K562 (cell line): Measurements from ENCODE around the gene PIWIL1.

Experiments used
- TBP ChIP-seq: optimal IDR thresholded peaks from 2 replicates; pipeline ENCODE3; 2011; ENCODE audit warnings: low read depth, low read length, improper control_type of control experiment
- TF ChIP-seq, protein P1 (sequence below), 3 experiments: IDR thresholded peaks in 2 of 3; conservative IDR thresholded peaks in 1 of 3; 2 replicates each; pipeline ENCODE4 v1.5.1; 2011 to 2012; ENCODE audit warnings: low read length in 3 of 3, mild to moderate bottlenecking in 3 of 3, control low read depth in 2 of 3, improper control_type of control experiment in 1 of 3, inconsistent platforms in 1 of 3, low read depth in 1 of 3, mixed read lengths in 1 of 3, moderate library complexity in 1 of 3; ENCODE audit not compliant: insufficient read depth in 2 of 3

DNA sequence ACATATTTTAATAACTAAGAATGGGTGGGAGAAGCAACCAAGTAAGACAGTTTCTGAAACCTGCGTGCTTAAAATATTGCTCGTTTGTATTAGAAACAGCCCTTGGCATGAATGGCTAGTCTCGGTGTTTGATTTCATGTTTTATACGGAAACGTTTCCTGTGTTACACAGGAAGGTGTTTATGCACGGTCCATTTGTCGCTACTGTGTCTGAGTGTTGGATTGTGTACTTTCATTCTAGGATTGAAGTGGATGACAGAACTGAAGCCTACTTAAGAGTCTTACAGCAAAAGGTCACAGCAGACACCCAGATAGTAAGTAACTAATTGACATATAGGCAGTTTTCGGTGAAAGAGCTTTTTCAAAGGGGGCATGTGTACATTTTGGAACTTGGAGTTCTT, 19.6 kb downstream of the PIWIL1 start:
- TF ChIP-seq, protein P1, sequence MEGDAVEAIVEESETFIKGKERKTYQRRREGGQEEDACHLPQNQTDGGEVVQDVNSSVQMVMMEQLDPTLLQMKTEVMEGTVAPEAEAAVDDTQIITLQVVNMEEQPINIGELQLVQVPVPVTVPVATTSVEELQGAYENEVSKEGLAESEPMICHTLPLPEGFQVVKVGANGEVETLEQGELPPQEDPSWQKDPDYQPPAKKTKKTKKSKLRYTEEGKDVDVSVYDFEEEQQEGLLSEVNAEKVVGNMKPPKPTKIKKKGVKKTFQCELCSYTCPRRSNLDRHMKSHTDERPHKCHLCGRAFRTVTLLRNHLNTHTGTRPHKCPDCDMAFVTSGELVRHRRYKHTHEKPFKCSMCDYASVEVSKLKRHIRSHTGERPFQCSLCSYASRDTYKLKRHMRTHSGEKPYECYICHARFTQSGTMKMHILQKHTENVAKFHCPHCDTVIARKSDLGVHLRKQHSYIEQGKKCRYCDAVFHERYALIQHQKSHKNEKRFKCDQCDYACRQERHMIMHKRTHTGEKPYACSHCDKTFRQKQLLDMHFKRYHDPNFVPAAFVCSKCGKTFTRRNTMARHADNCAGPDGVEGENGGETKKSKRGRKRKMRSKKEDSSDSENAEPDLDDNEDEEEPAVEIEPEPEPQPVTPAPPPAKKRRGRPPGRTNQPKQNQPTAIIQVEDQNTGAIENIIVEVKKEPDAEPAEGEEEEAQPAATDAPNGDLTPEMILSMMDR (IDR thresholded peaks at IDR 0.05 in 2 of 3, conservative IDR thresholded peaks at IDR 0.05 in 1 of 3; ENCODE audit: insufficient read depth in 2 of 3, low read depth in 1 of 3, low read length in 3 of 3): no peak
- no peak for TF ChIP-seq TBP
